Transverse colon (tissue), 4 donors: ENCODE results near the gene CYSRT1. TPM values are rescaled to one million over a fixed set of nuclear protein-coding genes. Genes with fewer than 3 reads are reported as not detected.

ENCODE experiments used
- DNase-seq: peaks from one replicate; pipeline ENCODE4 v3.0.0-alpha.2; 2019
- H3K27ac ChIP-seq, 4 donors: fragments of 200-600 bp; sonication (generic); 2 replicates each; pipeline ENCODE4 v1.5.1; 2016 to 2018; ENCODE audit warnings: inconsistent platforms in 4 of 4
- H3K27me3 ChIP-seq: fragments of 200-600 bp; sonication (generic); 2 replicates; pipeline ENCODE4 v1.5.1; 2017; ENCODE audit warnings: inconsistent platforms
- H3K36me3 ChIP-seq, 4 donors: fragments of 200-600 bp; sonication (generic); 2 replicates each; pipeline ENCODE4 v1.5.1; 2017 to 2019; ENCODE audit warnings: inconsistent platforms in 4 of 4
- H3K4me1 ChIP-seq, 4 donors: fragments of 200-600 bp; sonication (generic); 2 replicates each; pipeline ENCODE4 v1.5.1; 2017 to 2020; ENCODE audit warnings: inconsistent platforms in 4 of 4
- H3K4me3 ChIP-seq, 4 donors: fragments of 200-600 bp; sonication (generic); 1 replicate in 1 of 4; 2 replicates in 3 of 4; pipeline versions ENCODE4 v1.5.1 to v1.6.1; 2017 to 2019; ENCODE audit warnings: inconsistent platforms in 4 of 4
- H3K9me3 ChIP-seq, 2 donors: fragments of 200-600 bp; sonication (generic); 2 replicates each; pipeline ENCODE4 v1.5.1; 2017 to 2019; ENCODE audit warnings: inconsistent platforms in 2 of 2
- EP300 ChIP-seq: sonication (generic); formaldehyde crosslinking; IDR thresholded peaks from one replicate; pipeline ENCODE4 v1.6.1; 2017; ENCODE audit warnings: antibody characterized with exemption, low read depth
- POLR2A ChIP-seq: fragments of 450-650 bp; IDR thresholded peaks from one replicate; pipeline ENCODE4 v1.6.1; 2016; ENCODE audit warnings: antibody characterized with exemption, mild to moderate bottlenecking, moderate library complexity
- POLR2AphosphoS5 ChIP-seq, 3 donors: sonication (generic); formaldehyde crosslinking; IDR thresholded peaks; one replicate each; pipeline ENCODE4 v1.6.1; 2016; ENCODE audit warnings: antibody characterized with exemption in 3 of 3
- WGBS, 2 donors: methylation state at CpG; one replicate each; pipeline ENCODE4 v1.1.5; 2018; ENCODE audit warnings: low coverage in 1 of 2; 5-methylcytosine and 5-hydroxymethylcytosine counted together
- in situ Hi-C, 4 donors: fragments of 200-750 bp; cut with MboI; loops; one replicate each; pipeline versions ENCODE4 v1.15.0 to v1.15.1; 2017; ENCODE audit warnings: low sequenced_read_pairs in 3 of 4, low pct_ligation_motif_present in 1 of 4, low pct_unique_long_range_greater_than_20kb in 1 of 4
- intact Hi-C: fragments of 100-400 bp; cut with DNase I; formaldehyde crosslinking; loops from one replicate; pipeline ENCODE4 v1.15.1; 2023; ENCODE audit warnings: low total_unique reads
- total RNA-seq, 4 donors: library from RNA; depleted of rRNA; stranded (reverse); fragments of >200 nt; gene quantifications; one replicate each; pipeline ENCODE4 v1.1.0, GENCODE V29; 2016
- TF ChIP-seq, protein P1 (sequence below), 5 experiments: fragments of 200-600 bp in 3 of 5; fragments of 450-650 bp in 2 of 5; sonication (generic) in 3 of 5; IDR thresholded peaks; 1 replicate in 2 of 5; 2 replicates in 3 of 5; pipeline ENCODE4 v1.5.1; 2016 to 2017; ENCODE audit warnings: antibody characterized with exemption in 5 of 5, inconsistent platforms in 3 of 5, mild to moderate bottlenecking in 2 of 5, moderate library complexity in 1 of 5

The CYSRT1 gene
- total RNA-seq, 4 donors from 2014 or later: not detected

DNA sequence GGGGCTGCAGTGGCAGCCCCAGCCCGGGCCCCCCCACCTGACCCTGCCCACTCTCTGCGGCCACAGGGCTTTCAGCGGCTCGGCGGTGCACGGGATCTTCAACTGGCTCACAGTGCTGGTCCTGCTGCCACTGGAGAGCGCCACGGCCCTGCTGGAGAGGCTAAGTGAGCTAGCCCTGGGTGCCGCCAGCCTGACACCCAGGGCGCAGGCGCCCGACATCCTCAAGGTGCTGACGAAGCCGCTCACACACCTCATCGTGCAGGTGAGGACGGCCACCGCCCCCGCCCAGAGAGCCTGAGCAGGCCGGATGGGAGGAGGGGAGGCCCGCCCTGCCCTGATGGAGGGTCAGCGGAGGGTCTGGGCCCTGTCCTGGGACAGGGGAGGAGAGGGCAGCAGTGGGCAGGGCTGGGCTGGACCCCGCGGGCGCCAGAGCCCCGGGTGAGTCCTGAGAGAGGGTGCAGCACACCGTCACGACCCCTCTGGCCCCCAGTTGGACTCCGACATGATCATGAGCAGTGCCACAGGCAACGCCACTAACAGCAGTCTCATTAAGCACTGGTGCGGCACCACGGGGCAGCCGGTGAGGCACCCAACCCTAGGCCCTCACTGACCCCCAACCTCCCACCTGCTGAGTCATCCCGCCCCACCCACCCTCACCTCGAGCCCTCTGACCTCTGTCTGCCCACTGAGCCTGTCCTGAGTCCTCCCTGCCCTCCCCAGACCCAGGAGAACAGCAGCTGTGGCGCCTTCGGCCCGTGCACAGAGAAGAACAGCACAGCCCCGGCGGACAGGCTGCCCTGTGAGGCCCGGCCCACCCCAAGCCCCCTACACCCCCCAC, 8.4 kb downstream of the CYSRT1 start:
- H3K27me3 ChIP-seq: peaks cover 67% of the 10 kb centered on the region
- 61% methylated on average over 26 of the region's 40 CpGs; no CpG with 5 or more reads in 1 of the 2 donors for WGBS, 2 donors
- intact Hi-C loops: no loop called here
- H3K9me3 ChIP-seq: no peaks in the 10 kb centered on the region
- no peaks in the 10 kb centered on the region for H3K36me3 ChIP-seq
- in situ Hi-C loops: loop anchor here in 1 of 4 donors (10.0 kb wide), 1 partner anchor 109 kb away; no protein-coding TSS in a partner anchor
- H3K27ac ChIP-seq: no peak overlapping the region
- peaks cover 23 to 46% (median 36%) of the 10 kb centered on the region in 4 donors for H3K4me1 ChIP-seq
- no peak for TF ChIP-seq EP300
- TF ChIP-seq, protein P1, sequence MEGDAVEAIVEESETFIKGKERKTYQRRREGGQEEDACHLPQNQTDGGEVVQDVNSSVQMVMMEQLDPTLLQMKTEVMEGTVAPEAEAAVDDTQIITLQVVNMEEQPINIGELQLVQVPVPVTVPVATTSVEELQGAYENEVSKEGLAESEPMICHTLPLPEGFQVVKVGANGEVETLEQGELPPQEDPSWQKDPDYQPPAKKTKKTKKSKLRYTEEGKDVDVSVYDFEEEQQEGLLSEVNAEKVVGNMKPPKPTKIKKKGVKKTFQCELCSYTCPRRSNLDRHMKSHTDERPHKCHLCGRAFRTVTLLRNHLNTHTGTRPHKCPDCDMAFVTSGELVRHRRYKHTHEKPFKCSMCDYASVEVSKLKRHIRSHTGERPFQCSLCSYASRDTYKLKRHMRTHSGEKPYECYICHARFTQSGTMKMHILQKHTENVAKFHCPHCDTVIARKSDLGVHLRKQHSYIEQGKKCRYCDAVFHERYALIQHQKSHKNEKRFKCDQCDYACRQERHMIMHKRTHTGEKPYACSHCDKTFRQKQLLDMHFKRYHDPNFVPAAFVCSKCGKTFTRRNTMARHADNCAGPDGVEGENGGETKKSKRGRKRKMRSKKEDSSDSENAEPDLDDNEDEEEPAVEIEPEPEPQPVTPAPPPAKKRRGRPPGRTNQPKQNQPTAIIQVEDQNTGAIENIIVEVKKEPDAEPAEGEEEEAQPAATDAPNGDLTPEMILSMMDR (IDR thresholded peaks at IDR 0.05): no peak
- TF ChIP-seq POLR2AphosphoS5 (IDR thresholded peaks at IDR 0.05): no peak
- TF ChIP-seq POLR2A: no peak
- no peak overlapping the region for H3K4me3 ChIP-seq
- DNase-seq: no peak

DNA sequence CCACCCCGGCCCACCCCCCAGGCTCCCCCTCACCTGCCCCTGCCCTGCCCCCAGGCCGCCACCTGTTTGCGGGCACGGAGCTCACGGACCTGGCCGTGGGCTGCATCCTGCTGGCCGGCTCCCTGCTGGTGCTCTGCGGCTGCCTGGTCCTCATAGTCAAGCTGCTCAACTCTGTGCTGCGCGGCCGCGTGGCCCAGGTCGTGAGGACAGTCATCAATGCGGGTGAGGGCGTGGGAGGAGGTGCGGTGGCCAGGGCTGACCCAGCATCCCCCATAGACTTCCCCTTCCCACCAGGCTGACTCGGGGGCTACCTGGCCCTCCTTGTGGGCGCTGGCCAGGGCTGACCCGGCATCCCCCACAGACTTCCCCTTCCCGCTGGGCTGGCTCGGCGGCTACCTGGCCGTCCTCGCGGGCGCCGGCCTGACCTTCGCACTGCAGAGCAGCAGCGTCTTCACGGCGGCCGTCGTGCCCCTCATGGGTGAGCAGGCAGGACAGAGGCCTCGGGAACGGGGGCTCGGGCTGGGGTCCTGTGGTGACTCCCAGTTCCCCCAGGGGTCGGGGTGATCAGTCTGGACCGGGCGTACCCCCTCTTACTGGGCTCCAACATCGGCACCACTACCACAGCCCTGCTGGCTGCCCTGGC, 9.2 kb downstream of the CYSRT1 start:
- H3K36me3 ChIP-seq: no peaks in the 10 kb centered on the region
- no peaks in the 10 kb centered on the region for H3K9me3 ChIP-seq
- no peak for TF ChIP-seq EP300
- TF ChIP-seq, protein P1 (IDR thresholded peaks at IDR 0.05): no peak
- no peak for TF ChIP-seq POLR2A
- no peak for TF ChIP-seq POLR2AphosphoS5 (IDR thresholded peaks at IDR 0.05)
- H3K27ac ChIP-seq: no peak overlapping the region
- WGBS, 2 donors: 25% methylated on average over 26 of the region's 40 CpGs; no CpG with 5 or more reads in 1 of the 2 donors
- H3K4me1 ChIP-seq: peaks cover 30 to 53% (median 43%) of the 10 kb centered on the region in 4 donors
- in situ Hi-C loops (loop anchor here in 1 of 4 donors (10.0 kb wide), 1 partner anchor 109 kb away; no protein-coding TSS in a partner anchor), intact Hi-C loops (no loop called here)
- peaks cover 59% of the 10 kb centered on the region for H3K27me3 ChIP-seq
- no peak for DNase-seq
- no peak overlapping the region for H3K4me3 ChIP-seq

- no peak for TF ChIP-seq POLR2A
- TF ChIP-seq, protein P1 (IDR thresholded peaks at IDR 0.05): no peak
- TF ChIP-seq EP300: no peak
- no peak for TF ChIP-seq POLR2AphosphoS5 (IDR thresholded peaks at IDR 0.05)
- H3K4me1 ChIP-seq: peaks cover 37 to 57% (median 45%) of the 10 kb centered on the region in 4 donors
- 66 to 80% methylated on average over 2 to 17 of the region's 18 CpGs for WGBS, 2 donors
- in situ Hi-C loops (loop anchor here in 1 of 4 donors (10.0 kb wide), 1 partner anchor 110 kb away; no protein-coding TSS in a partner anchor), intact Hi-C loops (no loop called here)
- peaks cover 52% of the 10 kb centered on the region for H3K27me3 ChIP-seq
- H3K27ac ChIP-seq: no peak overlapping the region
- no peaks in the 10 kb centered on the region for H3K36me3 ChIP-seq
- no peak overlapping the region for H3K4me3 ChIP-seq
- H3K9me3 ChIP-seq: no peaks in the 10 kb centered on the region
- no peak for DNase-seq
Observed at GRCh38 chr9:137234758-137235423, 9.9 kb downstream of the CYSRT1 start.
